Fibroblast of mammary gland (primary cell): ENCODE data around the gene SMARCE1.

Experiments
- DNase-seq: peaks from one replicate; pipeline ENCODE4 v3.0.0-alpha.2; 2010; ENCODE audit warnings: low read depth
- H3K4me3 ChIP-seq: 2 replicates; pipeline ENCODE4 v1.5.1; 2011; ENCODE audit warnings: low read depth, mild to moderate bottlenecking, low read length, moderate library complexity; ENCODE audit not compliant: control insufficient read depth
- CTCF ChIP-seq: conservative IDR thresholded peaks from 2 replicates; pipeline ENCODE4 v1.5.1; 2011; ENCODE audit warnings: low read depth, low read length, inconsistent platforms; ENCODE audit not compliant: control insufficient read depth, insufficient read depth

Gene SMARCE1

DNA sequence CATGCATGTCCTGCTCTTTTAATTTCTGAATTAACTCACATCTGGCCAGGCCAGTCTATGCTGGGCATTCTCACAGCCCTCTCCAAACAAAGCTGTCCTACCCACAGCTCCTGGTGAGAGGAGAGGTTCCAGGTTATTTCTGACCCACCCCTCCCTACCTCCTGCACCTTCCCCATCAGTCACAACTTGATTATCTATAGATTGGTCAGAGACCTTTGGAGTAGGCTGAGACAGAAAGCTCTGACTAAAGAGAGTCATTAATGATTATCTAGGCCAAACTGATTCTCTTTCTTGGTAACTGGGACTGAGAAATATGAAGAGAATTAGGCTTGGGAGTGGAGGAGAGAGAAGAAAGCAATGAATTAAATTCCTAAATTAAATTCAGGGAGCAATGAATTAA, 18.7 kb upstream of the SMARCE1 start:
- no peak for TF ChIP-seq CTCF
- DNase-seq, result no peak
- H3K4me3 ChIP-seq, result no peak overlapping the region

DNA sequence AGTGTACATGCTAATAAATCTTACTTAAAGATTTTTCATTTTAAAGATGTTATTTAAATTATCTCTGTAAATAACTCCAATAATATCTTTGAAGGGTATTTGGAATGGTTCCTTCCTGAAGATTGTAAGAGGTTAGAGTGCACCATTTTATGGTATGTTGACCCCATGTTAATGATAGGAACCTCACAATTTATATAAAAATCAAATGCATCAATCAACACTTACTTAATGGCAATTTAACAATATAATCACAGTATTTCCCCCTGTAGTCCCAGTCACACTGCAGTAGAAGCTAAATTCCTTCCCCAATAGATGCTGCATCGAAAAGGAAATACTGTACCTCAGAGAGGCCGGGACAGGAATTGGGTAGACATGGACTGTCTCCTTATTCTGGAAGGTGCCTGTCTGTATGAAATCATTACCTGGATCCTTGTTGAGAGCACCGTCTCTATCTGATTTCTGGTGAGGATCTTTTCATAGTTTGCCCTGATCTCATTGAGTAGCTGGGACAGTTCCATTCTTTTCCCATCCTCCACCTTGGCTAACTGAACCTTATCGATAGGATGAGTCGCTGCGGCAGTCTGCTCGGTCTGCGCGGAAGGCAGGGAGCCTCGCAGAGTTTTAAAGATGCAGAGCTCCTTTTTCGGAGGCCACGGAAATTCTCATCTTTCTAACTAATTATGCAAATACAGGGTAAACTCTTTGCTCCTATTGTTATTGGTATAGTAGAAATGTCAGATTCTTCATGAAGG, 17.1 kb upstream of the SMARCE1 start, which contains the start of gene KRT222:
Gene KRT222, minus strand, starts transcription at position 596 of the 752 bp plus-strand sequence. Its CDS starts 78 bp downstream, at position 518.
- no peak within 1 kb of the TSS for H3K4me3 ChIP-seq
- no peak for DNase-seq
- TF ChIP-seq CTCF, result no peak

DNA sequence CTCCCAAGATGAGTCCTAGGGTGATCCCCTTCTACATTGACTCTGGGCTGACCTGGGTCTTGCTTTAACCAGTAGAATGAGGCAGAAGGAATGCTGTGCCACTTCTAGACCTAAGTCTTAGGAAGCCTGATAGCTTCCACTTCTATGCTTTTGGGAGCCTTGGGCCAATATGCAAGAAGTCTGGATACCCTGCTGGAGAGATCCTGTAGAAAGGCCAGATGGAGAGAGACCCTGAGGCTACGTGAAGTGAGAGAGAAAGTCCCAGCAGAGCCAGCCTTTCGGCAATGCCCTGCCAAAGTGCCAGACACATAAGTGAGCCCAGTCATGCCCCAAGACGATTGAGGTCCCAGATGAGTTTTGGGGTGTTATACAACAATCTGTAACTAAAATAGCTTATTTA, 15.6 kb upstream of the SMARCE1 start:
- H3K4me3 ChIP-seq, result no peak overlapping the region
- no peak for TF ChIP-seq CTCF
- no peak for DNase-seq

- TF ChIP-seq CTCF, result no peak
- no peak overlapping the region for H3K4me3 ChIP-seq
- DNase-seq, result no peak
These were observed 12.3 kb upstream of the SMARCE1 start for GRCh38 chr17:40659911-40660310.

- no peak for TF ChIP-seq CTCF
- no peak for DNase-seq
- no peak overlapping the region for H3K4me3 ChIP-seq
These were observed 10.8 kb upstream of the SMARCE1 start for GRCh38 chr17:40658396-40658795.

- H3K4me3 ChIP-seq, result no peak overlapping the region
- DNase-seq, result no peak
- TF ChIP-seq CTCF, result no peak
These were observed 4.3 kb upstream of the SMARCE1 start for GRCh38 chr17:40651939-40652338.
